Fibroblast of mammary gland (primary cell): ENCODE data around the gene RBM19.

Experiments
- DNase-seq: peaks from one replicate; pipeline ENCODE4 v3.0.0-alpha.2; 2010; ENCODE audit warnings: low read depth
- H3K4me3 ChIP-seq: 2 replicates; pipeline ENCODE4 v1.5.1; 2011; ENCODE audit warnings: low read depth, mild to moderate bottlenecking, low read length, moderate library complexity; ENCODE audit not compliant: control insufficient read depth
- TF ChIP-seq, protein P1 (sequence below): conservative IDR thresholded peaks from 2 replicates; pipeline ENCODE4 v1.5.1; 2011; ENCODE audit warnings: low read depth, low read length, inconsistent platforms; ENCODE audit not compliant: control insufficient read depth, insufficient read depth

RBM19 gene

DNA sequence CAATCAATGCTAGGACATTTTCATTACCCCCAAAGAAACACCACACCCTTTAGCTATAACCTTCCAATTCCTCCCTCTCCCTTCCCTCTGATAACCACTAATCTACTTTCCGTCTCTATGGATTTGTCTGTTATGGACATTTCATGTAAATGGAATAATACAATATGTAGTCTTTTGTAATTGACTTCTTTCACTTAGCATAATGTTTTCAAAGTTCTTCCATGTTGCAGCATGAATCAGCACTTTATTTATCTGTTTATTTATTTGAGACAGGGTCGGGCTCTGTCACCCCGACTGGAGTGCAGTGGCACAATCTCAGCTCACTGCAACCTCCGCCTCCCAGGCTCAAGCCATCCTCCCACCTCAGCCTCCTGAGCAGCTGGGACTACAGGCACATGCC lies 1.2 kb upstream of the RBM19 start:
- TF ChIP-seq, protein P1, sequence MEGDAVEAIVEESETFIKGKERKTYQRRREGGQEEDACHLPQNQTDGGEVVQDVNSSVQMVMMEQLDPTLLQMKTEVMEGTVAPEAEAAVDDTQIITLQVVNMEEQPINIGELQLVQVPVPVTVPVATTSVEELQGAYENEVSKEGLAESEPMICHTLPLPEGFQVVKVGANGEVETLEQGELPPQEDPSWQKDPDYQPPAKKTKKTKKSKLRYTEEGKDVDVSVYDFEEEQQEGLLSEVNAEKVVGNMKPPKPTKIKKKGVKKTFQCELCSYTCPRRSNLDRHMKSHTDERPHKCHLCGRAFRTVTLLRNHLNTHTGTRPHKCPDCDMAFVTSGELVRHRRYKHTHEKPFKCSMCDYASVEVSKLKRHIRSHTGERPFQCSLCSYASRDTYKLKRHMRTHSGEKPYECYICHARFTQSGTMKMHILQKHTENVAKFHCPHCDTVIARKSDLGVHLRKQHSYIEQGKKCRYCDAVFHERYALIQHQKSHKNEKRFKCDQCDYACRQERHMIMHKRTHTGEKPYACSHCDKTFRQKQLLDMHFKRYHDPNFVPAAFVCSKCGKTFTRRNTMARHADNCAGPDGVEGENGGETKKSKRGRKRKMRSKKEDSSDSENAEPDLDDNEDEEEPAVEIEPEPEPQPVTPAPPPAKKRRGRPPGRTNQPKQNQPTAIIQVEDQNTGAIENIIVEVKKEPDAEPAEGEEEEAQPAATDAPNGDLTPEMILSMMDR = no peak

DNA sequence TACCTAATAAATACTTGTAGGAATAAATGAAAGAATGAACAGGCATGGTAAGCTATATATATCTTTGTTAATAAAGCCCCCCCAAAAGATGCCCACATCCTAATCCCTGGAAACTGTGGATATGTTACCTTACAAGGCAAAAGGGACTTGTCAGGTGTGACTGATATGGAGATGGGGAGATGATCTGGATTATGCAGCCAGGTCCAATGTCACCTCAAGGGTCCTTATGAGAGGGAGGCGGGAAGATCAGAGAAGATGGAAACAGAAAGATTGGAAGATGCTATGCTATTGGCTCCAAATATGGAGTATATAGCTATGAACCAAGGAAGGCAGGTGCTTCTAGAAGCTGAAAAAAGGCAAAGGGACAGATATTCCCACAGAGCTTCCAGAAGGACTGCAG lies 3.4 kb downstream of the RBM19 start:
- no peak overlapping the region for H3K4me3 ChIP-seq
- TF ChIP-seq, protein P1 = no peak
- no peak for DNase-seq

More for the DNA sequence above, 1.2 kb upstream of the RBM19 start:
- DNase-seq = no peak
- no peak overlapping the region for H3K4me3 ChIP-seq

DNA sequence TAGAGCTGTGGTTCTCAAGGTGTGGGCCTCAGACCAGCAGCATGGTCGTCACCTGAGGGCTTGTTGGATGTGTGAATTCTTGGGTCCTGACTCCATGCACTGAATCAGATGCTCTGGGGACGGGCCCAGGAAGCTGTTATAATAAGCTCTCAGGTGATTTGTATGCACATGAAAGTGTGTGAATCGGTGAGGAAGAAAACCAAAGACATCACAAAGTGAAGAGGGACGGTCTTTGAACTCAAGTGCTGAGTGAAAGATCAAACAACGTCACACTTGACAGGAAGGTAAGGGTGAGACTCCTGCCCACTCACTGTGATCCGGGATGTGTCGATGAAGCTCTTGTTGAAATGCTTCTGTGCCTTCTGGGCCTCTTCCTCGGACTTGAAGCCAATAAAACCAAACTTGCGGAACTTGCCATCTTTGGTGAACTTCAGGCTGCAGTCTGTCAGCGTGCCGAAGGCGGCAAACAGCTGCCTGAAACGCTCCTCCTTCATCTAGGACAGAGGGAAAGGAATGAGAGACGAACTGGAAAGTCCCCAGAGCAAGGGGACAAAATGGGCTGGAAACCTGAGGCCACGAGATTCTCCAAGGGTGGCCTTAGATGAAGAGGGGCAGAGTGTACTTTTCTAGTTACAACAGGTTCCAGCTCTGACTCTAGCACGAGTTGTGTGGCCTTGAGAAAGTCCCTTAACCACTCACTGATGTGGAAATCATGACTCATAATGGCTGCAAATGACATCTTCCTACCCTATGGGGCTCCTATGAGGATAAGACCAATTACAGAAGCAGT lies 4.0 kb downstream of the RBM19 start:
- no peak overlapping the region for H3K4me3 ChIP-seq
- DNase-seq = peak; percentile 77
- TF ChIP-seq, protein P1 = no peak

DNA sequence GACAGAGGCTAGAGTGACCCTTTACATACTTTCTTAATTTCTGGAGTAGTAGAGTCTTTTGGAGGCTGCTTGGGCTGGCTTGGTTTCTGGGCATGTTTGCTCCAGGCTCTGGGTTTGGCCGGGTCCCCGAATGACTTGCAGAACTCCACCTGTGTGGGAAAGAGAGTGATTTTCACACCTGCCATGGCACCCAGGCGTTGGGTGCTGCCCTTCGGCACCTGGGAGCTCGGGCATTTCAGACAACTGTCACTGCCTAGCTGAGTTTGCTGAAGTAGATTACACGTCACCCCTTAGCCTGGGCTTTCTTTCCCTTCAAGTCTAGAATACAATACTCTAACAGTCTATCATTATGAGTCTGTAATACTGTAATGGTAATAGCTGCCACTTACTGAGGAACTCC lies 6.1 kb downstream of the RBM19 start:
- H3K4me3 ChIP-seq = no peak overlapping the region
- no peak for DNase-seq
- TF ChIP-seq, protein P1 = no peak

DNA sequence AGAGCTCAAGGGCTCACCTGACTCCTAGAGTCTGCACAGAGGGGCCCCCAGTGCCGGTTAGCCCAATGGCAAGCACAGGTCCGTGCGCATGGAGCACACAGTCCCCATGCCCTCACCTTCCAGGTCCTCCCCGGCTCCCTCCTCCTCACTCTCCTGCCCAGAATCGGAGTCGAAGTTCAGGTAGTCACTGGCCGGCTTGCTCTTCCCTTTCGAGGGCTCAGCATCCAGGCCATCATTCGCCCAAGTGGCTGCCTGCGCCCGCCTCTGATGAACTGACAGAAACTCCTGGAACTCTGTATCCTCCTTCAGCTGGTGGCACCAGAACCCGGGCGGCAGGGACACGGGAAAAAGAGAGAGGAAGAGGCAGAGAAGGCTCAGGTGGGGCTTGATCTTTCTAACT lies 7.0 kb downstream of the RBM19 start:
- no peak overlapping the region for H3K4me3 ChIP-seq
- TF ChIP-seq, protein P1 = no peak
- DNase-seq = no peak

DNA sequence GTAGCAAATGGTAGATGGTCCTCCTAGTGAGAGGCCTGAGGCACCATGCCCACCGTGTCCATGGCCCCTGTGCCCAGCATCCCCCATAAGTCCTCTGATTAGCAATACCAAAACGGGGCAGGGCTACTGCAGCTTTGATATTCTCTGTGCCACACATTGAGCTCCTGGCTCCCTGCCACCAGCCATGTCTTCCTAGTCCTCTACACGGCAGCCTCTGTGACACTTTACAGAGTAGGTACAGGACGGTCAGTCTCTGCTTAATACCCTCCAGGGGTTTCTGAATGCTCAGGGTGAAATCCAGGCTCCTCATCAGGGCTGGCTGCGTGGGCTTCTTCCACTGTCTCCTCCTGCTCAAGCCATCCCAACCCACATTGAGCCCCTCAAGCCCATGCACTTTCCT lies 8.0 kb downstream of the RBM19 start:
- H3K4me3 ChIP-seq = no peak overlapping the region
- TF ChIP-seq, protein P1 = no peak

DNA sequence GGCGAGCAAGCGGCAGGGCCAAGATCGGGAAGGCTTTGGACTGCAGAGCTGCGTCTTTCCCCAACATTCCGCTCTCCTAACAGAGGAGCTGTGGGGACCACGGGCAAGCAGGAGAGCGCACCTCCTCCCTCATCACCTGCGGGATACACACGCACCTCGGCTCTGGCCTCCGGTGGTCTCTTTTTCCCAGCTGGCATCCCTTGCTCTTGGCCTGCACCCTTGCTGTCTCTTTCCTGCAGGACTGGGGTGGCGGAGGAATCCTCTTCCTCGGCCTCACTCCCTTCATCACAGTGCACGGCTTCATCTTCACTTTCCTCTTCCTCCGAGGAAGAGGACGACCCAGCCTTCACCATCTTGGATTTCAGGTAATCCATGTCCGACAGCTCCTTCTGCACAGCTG lies 8.5 kb downstream of the RBM19 start:
- TF ChIP-seq, protein P1 = no peak
- H3K4me3 ChIP-seq = no peak overlapping the region
- DNase-seq = no peak

More for the DNA sequence above, 8.0 kb downstream of the RBM19 start:
- no peak for DNase-seq
